Stimulated activated CD8-positive, alpha-beta memory T cell treated with anti-CD3 and anti-CD28 coated beads, Interleukin-12 subunit alpha, Interleukin-12 subunit beta, amount 100 ng/mL, for 24 hours (primary cell): ENCODE results near the gene CCDC78.
"Not testable (repeated sequence)": the region's sequence is repeated elsewhere in the genome, so short reads cannot be mapped to it uniquely, and the experiment has no call there.

Experiments
- DNase-seq: peaks from one replicate; pipeline ENCODE4 v3.0.0-alpha.2; 2020; ENCODE audit errors: extremely low read depth

The CCDC78 gene

GRCh38 chr16:724188-725040 lies 1.8 kb downstream of the CCDC78 start:
- DNase-seq = no peak

DNA sequence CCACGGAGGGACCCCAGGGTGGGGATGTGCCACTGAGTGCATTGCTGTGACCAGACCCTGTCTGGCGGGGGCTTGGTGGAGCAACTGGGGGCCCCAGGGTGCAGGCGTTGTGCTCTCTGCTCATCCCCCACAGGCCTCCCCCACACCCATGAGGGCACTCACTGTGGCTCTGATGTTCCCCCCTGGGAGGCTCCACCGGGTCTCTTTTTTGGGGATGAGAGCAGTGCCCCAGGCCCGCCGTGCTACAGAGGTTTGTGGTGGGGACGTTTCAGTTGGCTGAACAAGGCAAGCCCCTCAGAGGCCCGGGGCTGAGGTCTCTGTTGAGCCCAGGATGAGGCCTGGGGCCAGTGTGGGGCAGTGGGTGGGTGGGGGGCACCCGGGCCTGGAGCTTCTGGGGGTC lies 2.5 kb downstream of the CCDC78 start:
- no peak for DNase-seq

DNA sequence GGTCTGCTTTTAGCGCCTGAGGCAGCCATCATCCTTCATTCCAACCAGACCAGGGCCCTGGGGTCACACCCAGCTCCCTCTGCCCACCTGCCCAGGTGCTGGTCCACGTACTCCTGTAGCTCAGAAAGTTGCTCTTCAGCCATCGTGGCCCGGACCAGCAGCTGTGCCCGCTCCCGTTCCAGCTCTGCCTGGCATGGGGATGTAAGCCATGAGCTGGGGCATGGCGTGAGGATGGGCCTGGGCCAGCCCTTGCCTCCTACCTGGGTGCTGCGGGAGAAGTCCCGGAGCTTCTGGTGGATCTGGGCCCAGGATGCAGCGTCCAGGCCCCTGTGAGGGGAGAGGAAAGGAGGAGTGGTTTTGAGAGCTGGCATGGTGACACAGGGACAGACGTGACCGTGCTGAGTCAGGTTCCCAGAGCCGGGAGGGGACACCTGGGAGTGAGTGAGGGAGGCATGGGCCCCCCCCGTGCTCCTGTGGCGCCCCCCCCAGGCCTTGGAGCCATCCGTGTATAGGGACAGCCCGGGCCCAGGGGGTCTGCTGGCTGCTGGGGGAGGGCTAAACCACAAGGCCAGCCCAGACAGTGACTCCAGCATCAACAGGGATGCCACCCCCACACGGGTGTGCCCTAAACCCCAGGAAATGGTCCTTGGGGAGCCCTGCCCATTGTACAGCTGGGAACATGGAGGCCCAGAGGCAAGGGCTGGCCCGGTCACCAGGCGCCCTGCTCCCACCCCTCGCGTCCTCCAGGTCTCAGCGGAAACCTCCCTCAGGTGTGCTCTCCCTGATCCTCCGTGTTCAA lies 3.2 kb downstream of the CCDC78 start:
- no peak for DNase-seq

DNA sequence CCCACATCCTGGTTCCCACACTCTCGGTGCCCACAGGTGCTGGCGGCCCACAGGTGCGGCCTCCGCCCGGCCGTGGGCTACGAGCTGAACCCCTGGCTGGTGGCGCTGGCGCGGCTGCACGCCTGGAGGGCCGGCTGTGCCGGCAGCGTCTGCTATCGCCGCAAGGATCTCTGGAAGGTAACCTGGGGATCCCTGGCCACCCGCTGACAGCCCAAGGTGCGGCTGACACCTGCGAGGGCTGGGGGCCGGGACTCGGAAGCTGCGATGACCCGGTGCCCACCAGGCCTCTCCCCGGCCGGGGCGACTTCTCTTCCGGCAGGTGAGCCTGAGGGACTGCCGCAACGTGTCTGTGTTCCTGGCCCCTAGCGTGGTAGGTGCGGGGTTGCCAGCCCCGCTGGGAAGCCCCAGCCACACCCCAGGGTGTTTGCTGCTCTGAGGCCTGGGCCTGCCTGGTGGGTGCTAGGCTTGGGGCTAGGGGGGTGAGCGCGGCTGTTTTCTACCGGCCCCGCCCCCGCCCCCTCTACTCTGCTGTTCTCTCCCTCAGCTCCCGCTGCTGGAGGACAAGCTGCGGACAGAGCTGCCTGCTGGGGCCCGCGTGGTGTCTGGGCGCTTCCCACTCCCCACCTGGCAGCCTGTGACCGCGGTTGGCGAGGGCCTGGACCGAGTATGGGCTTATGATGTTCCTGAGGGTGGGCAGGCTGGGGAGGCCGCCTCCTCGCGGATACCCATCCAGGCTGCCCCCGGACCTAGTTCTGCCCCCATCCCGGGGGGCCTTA lies 4.3 kb downstream of the CCDC78 start:
- DNase-seq = no peak

- DNase-seq = peak; percentile 56
These were observed 5.1 kb downstream of the CCDC78 start, which contains the start of gene ANTKMT for GRCh38 chr16:720990-721764. TSS of gene ANTKMT (plus strand) at chr16:721146. CDS start at chr16:721275, 129 bp downstream.

DNA sequence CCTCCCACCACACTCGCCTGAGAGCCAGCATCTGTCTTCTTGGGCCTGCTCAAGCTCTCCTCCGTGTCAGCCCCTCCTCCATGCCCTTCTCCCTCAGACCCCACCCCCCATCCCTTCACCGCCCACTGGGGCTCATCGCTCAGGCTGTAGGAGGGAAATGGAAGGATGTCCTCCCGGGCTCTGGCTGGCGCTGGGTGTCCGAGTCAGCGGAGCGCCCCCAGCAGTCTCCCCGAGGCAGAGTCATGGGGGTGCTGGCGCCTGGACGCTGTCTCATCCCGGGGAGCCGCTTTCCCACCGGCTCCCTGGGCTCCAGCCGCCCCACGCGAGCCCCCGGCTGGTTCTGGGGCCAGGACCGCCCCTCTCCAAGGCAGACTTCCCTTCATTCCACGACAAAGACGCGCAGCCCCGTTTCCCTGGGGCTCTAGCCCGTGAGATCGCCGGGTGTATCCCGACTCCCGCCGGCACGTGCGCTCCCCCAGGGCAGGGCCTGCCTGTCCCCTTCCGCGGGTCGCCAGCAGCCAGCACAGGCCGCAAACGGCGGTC lies 5.7 kb downstream of the CCDC78 start:
- no peak for DNase-seq

DNA sequence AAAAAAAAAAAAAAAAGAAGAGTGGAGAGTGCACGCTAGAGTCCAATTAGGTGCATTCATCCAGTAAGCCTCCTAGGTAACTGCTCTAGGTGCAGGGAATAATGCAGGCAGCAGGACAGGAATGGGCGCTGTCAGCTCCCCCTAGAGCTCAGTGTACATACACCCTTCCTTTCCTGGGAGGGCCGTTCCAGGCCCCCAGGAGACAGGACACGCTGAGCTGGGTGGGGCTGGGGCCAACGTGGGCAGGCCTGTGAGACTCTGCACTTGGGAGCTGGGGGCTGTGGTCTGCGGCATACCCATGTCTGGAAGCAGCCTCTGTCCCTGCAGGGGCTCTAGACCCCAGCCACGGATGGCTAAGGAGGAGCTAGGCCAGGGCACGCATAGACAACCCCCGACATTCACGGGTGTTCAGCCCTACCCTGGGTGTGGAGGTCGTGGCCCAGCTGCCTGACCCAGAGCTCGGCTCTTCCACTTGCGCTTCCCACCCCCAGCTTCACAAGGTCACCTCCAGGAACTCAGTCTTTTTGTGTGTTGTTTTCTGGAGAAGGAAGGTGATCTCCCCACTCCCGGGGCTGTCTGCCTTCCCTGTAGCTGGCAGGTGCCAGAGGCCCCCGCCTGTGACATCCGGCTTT lies 6.3 kb downstream of the CCDC78 start:
- no peak for DNase-seq

- DNase-seq = no peak
These were observed 7.3 kb downstream of the CCDC78 start for GRCh38 chr16:718922-719321.

GRCh38 chr16:718389-718788 lies 7.9 kb downstream of the CCDC78 start:
- DNase-seq = no peak

DNA sequence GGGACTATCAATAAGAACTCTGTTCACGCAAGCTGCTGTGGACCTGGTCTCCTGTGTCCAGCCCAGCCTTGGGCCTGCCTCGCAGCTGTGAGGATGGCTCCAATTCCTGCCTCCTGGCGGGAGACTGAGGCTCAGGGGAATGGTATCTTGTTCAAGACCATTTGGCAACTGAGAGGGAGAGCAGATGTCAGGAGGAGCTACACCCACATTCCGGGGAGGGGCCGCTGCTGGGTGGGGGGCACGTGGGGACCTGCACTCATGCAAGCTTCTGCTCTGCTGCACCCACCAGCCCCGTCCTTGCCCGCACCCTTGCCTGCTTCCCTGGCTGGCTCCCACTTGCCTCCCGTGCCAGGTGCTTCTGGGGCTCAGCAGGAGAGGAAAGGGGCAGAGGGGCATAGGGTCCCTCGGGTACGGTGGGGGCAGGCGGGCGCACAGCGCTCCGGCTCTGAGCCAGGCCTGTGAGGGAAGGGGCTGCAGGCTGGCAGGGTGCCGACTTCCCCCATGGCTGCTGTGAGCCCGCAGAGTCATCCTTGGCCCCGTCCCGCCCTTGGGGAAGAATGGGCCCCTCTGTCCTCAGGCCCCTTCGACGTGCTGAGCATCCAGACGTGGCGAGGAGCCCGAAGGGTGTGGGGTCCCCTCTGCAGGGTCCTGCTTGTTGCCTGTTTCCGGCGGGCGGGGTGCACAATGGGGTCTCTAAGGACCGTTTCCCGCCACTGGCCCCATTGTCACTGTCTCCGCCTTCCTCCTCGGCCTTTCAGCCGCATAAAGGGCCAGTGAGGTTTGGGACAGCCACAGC lies 8.6 kb downstream of the CCDC78 start:
- no peak for DNase-seq

- DNase-seq = no peak
These were observed 9.4 kb downstream of the CCDC78 start for GRCh38 chr16:716768-717325.

GRCh38 chr16:716200-716568 lies 10.1 kb downstream of the CCDC78 start:
- DNase-seq = no peak

DNA sequence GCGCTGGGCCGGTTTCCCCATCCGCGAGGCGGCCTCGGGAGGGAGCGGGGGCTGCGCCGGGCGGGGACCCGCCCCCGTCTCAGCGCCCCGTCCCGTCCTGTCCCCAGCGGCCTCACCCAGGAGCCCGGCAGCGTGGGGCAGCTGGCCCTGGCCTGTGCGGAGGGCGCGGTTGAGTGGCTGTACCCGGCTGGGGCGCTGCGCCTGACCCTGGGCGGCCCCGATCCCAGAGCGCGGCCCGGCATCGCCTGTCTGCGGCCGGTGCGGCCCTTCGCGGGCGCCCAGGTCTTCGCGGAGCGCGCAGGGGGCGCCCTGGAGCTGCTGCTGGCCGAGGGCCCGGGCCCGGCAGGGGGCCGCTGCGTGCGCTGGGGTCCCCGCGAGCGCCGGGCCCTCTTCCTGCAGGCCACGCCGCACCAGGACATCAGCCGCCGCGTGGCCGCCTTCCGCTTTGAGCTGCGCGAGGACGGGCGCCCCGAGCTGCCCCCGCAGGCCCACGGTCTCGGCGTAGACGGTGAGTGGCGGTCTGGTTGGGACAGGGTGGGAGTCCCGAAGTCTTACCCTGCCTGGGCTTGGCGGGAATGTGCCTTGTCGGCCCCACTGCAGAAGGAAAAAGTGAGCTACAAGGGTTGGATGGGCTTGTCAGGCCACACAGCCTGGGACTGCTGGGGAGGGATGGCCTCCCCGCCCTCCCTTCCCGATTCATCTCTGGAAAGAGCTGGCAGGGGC lies 10.6 kb downstream of the CCDC78 start:
- no peak for DNase-seq

- DNase-seq = peak; percentile 87
These were observed 11.4 kb downstream of the CCDC78 start, which contains the start of gene METRN for GRCh38 chr16:714558-715476. TSS of gene METRN (plus strand) at chr16:715118. CDS start at chr16:715290, 172 bp downstream.

DNA sequence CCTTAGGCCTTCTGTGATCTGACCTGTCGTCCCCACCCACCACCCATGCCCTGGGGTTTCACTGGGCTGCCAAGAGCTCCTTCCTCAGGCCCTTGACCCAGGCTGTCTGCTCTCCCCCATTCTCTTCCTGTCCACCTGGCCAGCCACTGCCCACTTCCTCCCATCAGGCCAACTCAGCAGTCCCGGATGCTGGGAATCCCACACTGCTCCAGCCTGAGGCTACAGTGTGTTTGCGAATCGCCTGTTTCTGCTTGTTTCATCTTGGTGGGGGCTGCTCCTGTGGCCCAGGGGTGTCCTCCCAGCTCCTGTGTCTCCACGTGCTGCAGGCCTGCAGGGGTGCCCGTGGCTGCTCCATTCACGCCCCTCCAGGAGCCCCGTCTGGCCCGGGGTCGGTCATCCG lies 12.2 kb downstream of the CCDC78 start:
- DNase-seq = no peak

DNA sequence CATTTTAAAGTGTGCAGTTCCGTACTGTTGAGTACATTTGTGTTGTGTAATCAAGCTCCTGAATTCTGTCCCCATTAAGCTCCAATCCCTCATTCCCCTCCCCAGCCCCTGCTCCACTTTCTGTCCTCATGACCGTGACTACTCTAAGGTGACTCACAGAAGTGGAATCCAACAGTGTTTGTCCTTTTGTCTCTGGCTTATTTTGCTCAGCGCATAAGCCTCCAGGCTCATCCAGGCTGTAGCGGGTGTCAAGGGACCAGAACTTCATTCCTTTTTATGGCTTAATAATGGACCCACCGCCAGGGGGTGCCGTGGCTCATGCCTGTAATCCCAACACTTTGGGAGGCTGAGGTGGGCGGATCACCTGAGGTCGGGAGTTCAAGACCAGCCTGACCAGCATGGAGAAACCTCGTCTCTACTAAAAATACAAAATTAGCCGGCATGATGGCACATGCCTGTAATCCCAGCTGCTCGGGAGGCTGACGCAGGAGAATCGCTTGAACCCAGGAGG lies 13.4 kb downstream of the CCDC78 start:
- DNase-seq = not testable (repeated sequence)

DNA sequence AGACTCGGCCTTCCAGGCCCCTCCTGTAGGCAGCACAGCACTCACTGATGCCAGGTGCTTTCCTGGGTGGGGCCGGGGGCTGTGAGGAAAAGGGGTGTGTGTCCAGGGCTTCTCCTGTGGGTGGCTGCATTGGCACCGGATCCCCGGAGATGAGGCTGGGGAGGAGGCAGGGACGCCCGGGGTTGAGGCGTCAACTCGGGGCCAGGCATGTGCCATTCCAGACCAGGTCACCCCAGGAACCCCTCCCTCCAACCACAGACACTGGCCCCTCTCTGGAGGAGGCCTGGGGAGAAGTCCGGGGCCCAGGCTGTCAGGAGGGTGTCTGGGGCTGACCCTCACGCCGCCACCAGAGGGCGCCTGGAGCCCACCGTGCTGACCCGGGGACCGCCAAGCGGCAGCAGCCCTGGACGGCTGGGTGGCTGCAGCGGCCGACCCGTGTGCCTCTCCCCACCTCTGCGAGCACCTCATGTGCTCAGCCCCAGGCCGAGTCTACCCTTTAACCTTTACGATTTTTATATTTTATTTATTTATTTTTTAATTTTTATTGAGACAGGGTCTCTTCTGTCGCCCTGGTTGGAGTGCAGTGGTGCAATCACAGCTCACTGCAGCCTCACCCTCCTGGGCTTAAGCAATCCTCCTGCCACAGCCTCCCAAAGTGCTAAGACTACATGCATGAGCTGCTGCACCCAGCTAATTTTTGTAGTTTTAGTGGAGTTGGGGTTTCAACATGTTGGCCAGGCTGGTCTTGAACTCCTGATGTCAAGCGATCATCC lies 14.5 kb downstream of the CCDC78 start:
- no peak for DNase-seq
